GM19193 (cell line): Measurements from ENCODE around the gene PRR23B.

Experiments
- POLR2A ChIP-seq: IDR thresholded peaks from 4 replicates; pipeline ENCODE4 v1.6.1; 2011; ENCODE audit not compliant: insufficient read depth, insufficient read length; ENCODE audit errors: extremely low read depth

The PRR23B gene

DNA sequence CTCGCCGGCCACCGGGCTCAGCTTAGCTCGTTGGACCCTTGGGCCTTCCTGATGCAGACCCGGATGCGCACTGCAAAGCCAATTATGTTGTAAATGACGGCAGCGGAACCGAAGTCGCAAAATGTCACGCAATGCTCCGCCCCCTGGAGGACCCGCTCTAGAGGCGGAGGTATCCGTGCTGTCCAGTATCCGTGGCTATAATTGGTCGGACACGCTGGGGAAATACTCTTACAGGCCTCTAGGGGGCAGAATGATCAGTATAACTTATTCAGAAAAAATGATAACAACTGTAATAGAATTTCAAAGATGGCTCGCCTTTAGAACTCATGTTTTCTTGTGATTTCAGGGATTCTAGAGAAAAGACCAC lies at the start of gene PRR23B:
Gene PRR23B (minus strand): TSS at position 59 of the 367 bp plus-strand sequence. CDS start 265 bp downstream, outside the sequence.
- no peak for TF ChIP-seq POLR2A

DNA sequence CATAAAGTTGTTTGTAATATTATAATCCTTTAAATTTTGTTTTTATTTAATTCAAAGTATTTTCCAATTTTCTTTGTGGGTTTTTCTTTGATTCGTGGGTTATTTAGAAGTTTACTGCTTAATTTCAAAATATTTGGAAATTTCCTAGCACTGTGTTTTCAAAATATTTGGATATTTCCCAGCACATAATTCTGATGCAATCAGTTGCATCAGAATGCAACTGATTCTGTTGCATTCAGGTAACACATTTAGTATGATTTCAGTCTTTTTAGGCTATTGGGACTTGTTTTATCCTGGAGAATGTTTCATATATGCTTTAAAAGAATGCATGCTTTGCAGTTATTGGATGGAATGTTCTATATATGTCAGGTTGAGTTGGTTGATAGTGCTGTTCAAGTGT lies 42.2 kb upstream of the PRR23B start:
- TF ChIP-seq POLR2A = no peak

DNA sequence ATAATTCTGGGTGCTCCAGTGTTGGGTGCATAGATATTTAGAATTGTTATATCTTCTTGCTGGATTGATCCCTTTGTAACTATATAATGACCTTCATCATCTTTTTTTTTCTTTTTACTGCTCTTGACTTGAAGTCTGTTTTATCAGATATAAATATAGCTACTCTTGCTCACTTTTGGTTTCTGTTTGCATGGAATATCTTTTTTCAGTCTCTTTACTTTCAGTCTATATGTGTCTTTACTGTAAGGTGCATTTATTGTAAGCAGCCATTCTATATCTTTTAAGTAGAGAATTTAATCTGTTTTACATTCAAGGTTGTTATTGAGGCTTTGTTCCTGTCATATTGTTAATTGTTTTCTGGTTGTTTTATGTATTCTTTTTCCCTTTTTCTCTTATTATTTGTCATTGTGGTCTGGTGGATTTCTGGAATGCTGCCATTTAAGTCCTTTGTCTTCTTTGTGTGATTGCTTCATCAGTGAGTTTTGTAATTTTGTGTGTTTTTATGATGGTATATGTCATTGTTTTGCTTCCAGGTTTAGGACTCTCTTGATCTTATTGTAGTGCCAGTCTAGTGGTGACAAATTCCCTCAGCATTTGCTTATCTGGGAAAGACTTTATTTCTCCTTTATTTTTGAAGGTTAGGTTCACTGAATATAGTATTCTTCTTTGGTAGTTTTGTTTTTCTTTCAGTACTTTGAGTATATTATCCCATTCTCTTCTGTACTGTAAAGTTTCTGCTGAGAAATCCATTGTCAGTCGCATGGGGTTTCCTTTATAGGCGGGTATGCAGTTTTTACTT lies 32.3 kb upstream of the PRR23B start:
- no peak for TF ChIP-seq POLR2A

DNA sequence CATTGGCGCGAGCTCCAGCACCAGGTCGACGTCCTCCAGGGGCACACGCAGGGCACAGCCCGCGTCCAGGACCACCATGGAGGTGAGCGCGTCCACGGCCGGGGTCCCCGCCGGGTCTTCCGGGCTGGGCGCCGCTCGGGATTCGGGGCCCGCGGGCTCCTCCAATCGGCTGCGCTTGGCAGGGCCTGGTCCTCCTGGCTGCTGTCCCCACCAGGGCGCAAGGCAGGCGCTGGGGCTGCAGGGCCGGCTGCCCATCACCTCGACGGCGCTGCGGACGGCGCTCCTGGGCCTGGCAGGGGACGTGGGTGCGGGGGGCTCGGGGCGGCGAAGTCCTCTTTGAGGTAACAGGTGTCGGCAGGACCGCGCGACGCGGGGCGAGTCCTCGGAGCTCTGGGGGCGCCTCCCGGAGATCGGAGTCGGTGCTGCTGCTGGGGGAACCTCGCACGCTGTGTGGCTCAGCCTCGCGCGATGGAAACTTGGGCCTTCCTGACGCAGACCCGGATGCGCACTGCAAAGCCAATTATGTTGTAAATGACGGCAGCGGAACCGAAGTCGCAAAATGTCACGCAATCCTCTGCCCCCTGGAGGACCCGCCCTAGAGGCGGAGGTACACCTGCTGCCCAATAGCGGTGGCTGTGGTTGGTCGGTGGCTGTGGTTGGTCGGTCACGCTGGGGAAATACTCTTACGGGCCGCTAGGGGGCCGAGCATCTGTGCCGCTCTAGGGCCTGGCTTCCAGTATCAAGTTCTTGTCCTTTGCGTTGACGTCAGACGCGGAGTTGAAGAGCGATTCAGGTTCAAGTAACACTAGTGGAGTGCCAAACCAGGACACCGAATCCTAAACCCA lies 23.9 kb upstream of the PRR23B start, which contains the start of gene PRR23C:
Gene PRR23C (minus strand): TSS at position 527 of the 845 bp plus-strand sequence. CDS start 272 bp downstream, at position 255.
- no peak for TF ChIP-seq POLR2A

DNA sequence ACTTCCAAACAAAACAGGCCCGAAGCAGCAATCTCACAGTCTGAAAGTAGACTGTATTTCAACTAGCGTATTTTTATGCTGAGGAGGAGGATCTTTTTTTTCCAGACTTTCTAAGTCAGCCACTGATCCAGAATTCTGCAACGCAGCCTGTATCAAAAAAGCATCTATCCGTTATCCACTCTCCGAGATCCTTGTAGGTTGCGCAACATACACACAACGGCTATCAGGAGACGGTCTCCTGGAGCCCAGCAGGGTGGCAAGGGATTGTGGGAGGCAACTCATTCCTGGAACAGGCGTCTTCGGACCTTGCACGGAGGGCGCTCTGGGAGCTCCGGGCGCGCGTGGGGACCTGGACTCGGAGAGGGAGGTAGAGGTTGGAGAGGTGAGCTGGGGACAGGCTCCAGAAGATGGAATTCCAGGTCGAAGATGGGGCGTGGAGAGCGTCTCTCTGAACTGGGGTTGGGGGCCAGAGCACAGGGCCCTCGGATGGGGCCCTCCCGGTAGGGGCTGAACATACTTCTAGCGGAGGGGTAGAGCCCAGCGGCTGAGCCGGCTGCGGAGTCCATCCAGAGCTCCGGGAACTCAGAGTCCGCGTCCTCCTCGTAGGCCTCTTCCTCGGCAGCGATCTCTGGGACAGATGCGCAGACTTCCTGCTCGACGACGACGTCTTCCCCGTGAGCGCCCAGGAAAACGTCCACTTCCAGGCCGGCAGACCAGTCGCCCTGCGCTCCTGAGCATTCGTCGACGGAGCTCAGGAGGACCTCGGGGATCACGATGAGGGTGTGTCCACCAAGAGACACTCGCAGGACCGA lies 23.0 kb upstream of the PRR23B start:
- TF ChIP-seq POLR2A = no peak

DNA sequence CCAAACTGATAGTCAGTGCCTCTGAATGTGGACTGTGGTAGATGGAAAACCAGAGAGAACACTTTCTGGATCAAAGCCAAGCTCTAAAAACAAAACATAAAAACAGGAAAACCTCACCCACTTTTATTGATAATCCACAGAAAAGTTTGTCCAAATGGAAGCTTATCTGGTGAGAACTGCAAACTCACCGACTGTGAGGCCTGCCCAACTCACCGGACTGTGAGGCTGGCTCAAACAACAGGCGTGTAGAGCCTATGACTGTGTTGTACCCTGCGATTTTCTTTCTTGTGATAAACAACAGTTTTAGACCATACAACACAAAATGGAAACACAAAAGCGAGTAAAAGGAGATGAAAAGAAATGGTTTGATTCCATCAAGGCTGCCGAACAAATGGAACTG lies 16.8 kb upstream of the PRR23B start:
- TF ChIP-seq POLR2A = no peak

DNA sequence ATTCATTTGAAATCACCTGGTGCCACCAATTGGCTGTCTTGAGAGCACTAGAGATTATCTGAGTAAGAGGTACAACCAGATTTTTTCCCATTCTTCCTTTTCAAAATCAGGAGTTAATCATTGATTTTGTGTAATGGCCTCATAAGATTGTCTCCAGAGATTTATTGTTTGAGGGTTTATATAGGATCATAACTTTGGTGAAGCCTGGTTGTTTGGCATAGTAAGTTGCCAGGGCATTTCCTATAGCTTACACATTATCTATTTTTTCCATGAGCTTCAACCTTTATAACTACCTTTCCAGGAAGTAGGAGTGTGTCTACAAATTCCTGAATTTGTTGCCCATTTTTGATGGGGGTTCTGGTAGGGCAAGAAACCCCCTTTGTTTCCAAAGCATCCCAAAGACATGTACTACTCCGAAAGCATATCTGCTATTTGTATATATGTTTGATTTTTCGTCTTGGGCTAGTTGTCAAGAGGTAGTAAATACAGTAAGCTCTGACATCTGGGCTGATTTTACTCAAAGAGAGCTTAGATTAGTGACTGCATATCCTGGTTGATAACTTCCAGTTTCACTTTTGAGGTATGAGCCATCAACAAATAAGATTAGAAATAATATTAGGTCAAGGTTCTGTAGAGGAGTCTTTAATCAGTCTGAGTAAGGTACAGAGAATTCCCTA lies 11.7 kb upstream of the PRR23B start:
- TF ChIP-seq POLR2A = no peak

DNA sequence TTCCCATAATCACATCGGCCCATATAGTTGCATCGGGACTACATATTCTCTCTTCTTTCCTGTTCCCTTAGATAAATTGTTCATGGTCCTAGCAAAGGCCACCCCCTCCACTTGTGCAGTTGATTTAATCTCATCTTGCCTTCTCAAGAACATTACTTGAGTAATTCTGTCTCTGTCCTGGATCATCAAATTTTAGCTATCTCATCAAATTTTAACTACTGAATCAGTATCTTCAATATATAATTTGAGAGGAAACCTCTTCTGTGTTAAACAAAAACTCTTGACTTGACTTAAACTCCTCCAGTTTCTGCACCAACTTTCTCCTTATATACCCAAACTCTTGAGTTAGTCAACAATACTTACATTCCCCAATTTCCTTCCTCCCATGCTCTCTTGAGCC lies 4.2 kb upstream of the PRR23B start:
- TF ChIP-seq POLR2A = no peak

DNA sequence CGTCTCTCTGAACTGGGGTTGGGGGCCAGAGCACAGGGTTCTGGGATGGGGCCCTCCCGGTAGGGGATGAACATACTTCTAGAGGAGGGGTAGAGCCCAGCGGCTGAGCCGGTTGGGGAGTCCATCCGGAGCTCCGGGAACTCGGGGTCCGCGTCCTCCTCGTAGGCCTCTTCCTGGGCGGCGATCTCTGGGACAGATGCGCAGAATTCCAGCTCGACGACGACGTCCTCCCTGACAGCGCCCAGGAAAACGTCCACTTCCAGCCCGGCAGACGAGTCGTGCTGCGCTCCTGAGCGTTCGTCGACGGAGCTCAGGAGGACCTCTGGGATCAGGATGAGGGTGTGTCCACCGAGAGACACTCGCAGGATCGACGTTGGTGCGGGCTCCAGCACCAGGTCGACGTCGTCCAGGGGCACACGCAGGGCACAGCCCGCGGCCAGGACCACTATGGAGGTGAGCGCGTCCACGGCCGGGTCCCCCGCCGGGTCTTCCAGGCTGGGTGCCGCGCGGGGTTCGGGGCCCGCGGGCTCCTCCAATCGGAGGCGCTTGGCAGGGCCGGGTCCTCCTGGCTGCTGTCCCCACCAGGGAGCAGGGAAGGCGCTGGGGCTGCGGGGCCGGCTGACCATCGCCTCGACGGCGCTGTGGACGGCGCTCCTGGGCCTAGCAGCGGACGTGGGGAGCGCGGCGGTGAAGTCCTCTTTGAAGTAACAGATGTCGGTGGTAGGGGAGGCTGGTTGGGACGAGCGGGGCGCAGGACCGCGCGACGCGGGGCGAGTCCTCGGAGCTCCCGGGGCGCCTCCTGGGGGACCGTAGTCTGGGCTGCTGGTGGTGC lies 474 bp downstream of the PRR23B start:
- TF ChIP-seq POLR2A = no peak

DNA sequence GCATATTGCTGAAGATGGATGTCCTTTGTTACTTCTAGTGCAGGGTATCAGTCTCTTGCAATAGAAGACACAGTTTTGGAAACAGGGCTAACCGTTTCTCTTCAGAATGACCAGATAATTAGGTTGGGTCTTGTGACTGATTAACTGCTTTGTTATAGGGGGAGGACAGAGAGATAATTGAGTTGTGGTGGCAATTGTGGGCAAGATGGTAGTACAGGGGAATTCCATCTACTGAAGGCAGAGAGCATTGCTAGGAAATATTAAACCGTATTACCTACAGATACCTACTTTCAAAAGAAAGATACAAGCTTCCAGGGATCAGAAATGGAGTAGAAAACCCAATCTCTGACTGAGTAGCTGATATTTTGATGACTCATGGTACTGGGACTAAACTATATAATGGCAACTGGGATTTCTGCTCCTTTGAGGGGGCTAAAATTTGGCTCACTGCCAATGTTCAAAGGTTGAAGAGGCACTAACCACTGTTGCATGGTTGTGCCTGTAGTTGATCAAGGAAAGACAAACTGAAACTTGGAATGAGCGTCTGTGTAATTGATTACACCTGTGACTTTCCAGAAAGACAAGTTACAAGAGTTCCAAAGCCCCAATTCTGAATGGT lies 4.2 kb downstream of the PRR23B start:
- TF ChIP-seq POLR2A = no peak

DNA sequence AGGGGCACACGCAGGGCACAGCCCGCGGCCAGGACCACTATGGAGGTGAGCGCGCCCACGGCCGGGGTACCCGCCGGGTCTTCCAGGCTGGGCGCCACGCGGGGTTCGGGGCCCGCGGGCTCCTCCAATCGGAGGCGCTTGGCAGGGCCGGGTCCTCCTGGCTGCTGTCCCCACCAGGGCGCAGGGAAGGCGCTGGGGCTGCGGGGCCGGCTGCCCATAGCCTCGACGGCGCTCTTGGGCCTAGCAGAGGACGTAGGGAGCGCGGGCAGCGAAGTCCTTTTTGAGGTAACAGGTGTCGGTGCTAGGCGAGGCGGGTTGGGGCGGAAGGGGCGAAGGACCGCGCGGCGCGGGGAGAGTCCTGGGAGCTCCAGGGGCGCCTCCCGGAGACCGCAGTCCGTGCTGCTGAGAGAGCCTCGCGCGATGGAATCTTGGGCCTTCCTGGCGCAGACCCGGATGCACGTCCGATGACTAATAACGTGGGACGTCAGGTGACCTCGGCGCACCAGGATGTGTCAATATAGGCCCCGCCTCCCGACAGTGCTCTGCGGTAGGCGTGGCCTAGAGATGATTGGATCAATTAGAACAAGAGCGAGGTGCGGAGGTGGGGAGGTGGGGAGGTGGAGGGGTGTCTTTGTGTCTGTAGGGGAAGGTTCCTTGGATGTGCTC lies 14.5 kb downstream of the PRR23B start, which contains the start of gene PRR23A:
Gene PRR23A (minus strand): TSS at position 218 of the 666 bp plus-strand sequence. CDS start 0 bp downstream, at position 218.
- no peak for TF ChIP-seq POLR2A

DNA sequence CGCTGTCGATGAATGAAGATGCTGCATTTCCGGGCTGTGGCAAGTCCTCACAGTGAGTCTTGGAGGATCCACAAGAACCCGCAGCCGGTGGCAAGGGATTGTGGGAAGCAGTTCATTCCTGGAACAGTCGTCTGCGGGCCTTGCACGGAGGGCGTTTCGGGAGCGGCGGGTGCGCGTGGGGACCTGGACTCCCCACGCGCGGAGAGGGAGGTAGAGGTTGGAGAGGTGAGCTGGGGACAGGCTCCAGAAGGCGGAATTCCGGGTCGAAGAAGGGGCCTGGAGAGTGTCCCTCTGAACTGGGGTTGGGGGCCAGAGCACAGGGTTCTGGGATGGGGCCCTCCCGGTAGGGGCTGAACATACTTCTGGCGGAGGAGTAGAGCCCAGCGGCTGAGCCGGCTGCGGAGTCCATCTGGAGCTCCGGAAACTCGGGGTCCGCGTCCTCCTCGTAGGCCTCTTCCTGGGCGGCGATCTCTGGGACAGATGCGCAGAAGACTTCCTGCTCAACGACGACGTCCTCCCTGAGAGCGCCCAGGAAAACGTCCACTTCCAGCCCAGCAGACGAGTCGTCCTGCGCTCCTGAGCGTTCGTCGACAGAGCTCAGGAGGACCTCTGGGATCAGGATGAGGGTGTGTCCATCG lies 15.3 kb downstream of the PRR23B start:
- no peak for TF ChIP-seq POLR2A
